ENCODE measurements around the gene USF3. TPM values are rescaled to one million over a fixed set of nuclear protein-coding genes. Genes with fewer than 3 reads are reported as not detected.

USF3 gene
- total RNA-seq, 6 donors from 2014 or later = 9.3 to 30.6 (median 18.5) TPM

GRCh38 chr3:113730550-113730949, 34.1 kb upstream of the USF3 start:
- Histone ChIP-seq H3K27ac (no peak overlapping the region), H3K4me1 (peaks cover 0 to 5% (median 0%) of the 10 kb centered on the region in 4 donors), H3K9me3 (no peaks in the 10 kb centered on the region), H3K36me3 (peaks cover 0 to 4% (median 0%) of the 10 kb centered on the region in 4 donors), H3K27me3 (no peaks in the 10 kb centered on the region), H3K4me3 (no peak overlapping the region)
- DNase-seq = no peak
- WGBS, 2 donors = 97 to 100% methylated on average over 1 of the region's 1 CpG
- no peak for TF ChIP-seq EP300 (IDR thresholded peaks at IDR 0.05)
- ATAC-seq (ENCODE audit: low FRiP score in 2 of 2) = no peak

DNA sequence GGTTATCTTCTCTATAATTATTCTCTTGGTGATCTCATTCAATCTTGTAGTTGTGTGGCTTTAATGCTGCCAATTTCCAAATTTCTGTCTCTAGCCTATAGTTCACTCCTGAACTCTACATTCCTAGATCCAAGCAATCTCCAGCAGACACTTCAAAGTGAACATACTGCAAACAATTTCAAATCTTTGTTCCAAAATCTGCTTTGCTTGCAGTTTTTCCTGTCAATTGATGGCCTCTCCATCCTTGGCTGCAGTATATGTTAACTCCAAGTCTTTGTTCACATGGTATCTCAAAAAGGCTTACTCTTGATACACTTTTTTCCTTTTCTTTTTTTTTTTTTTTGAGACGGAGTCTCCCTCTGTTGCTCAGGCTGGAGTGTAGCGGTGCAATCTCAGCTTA, 32.2 kb upstream of the USF3 start:
- WGBS, 2 donors = 95 to 97% methylated on average over 2 of the region's 2 CpGs
- Histone ChIP-seq H3K27ac (no peak overlapping the region), H3K9me3 (no peaks in the 10 kb centered on the region), H3K36me3 (peaks cover 0 to 5% (median 0%) of the 10 kb centered on the region in 4 donors), H3K4me3 (no peak overlapping the region), H3K4me1 (peaks cover 0 to 5% (median 0%) of the 10 kb centered on the region in 4 donors), H3K27me3 (no peaks in the 10 kb centered on the region)
- TF ChIP-seq EP300 (IDR thresholded peaks at IDR 0.05) (no peak), POLR2A (IDR thresholded peaks at IDR 0.05) (no peak), POLR2AphosphoS5 (IDR thresholded peaks at IDR 0.05) (no peak)
- TF ChIP-seq, protein P1, sequence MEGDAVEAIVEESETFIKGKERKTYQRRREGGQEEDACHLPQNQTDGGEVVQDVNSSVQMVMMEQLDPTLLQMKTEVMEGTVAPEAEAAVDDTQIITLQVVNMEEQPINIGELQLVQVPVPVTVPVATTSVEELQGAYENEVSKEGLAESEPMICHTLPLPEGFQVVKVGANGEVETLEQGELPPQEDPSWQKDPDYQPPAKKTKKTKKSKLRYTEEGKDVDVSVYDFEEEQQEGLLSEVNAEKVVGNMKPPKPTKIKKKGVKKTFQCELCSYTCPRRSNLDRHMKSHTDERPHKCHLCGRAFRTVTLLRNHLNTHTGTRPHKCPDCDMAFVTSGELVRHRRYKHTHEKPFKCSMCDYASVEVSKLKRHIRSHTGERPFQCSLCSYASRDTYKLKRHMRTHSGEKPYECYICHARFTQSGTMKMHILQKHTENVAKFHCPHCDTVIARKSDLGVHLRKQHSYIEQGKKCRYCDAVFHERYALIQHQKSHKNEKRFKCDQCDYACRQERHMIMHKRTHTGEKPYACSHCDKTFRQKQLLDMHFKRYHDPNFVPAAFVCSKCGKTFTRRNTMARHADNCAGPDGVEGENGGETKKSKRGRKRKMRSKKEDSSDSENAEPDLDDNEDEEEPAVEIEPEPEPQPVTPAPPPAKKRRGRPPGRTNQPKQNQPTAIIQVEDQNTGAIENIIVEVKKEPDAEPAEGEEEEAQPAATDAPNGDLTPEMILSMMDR (IDR thresholded peaks at IDR 0.05) = no peak
- DNase-seq (no peak), ATAC-seq (ENCODE audit: low FRiP score in 2 of 2) (no peak)

GRCh38 chr3:113721636-113722035, 25.2 kb upstream of the USF3 start:
- Histone ChIP-seq H3K36me3 (peaks cover 0 to 42% (median 10%) of the 10 kb centered on the region in 4 donors), H3K27me3 (no peaks in the 10 kb centered on the region), H3K4me1 (peaks cover 0 to 9% (median 1%) of the 10 kb centered on the region in 4 donors), H3K4me3 (no peak overlapping the region), H3K27ac (no peak overlapping the region), H3K9me3 (no peaks in the 10 kb centered on the region)
- TF ChIP-seq, protein P1 (IDR thresholded peaks at IDR 0.05) = no peak
- TF ChIP-seq POLR2AphosphoS5 (IDR thresholded peaks at IDR 0.05) = no peak
- TF ChIP-seq EP300 (IDR thresholded peaks at IDR 0.05) = no peak
- no peak for TF ChIP-seq POLR2A (IDR thresholded peaks at IDR 0.05)
- DNase-seq (no peak), ATAC-seq (ENCODE audit: low FRiP score in 2 of 2) (no peak)
- WGBS, 2 donors = 69 to 74% methylated on average over 3 of the region's 3 CpGs

DNA sequence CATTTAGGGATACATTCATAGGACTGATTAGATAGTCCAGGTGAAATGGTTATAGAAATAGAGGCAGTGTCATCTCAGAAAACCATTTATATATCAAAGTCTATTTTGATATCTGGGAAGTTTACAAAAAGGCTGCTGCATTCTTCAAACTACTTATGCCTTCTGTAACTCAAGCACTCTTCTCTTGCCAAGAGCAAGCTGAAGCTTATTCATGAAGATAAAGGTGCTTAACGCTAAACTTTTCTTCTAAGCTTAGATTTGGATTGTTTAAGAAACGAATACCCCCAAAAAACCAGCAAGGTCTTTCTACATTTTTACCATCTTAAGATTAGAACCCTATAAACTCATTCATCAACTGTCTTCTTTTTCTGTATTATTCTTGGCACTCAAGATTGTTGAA, 23.3 kb upstream of the USF3 start:
- ATAC-seq (ENCODE audit: low FRiP score in 2 of 2) = no peak

DNA sequence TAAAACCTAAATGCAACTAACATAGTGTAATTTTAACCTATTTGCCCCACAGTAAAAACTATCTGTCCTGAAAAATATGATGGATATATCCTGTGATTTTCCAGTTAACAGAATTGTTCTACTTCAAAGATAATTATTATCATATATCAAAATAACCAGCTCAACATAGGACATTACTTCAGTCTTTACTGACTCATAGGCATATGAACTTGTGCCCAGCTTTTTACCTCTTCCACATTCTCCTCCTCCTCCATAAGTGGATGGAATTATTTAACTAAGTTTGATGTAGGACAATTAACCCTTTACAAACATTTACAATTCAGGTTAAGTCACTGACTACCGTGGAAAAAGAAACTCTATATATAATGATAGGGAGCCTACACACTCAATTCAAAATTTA, 22.9 kb upstream of the USF3 start:
- H3K4me3 ChIP-seq = no peak overlapping the region
- no peak for ATAC-seq (ENCODE audit: low FRiP score in 2 of 2)
- H3K36me3 ChIP-seq = peaks cover 0 to 42% (median 10%) of the 10 kb centered on the region in 4 donors
- H3K4me1 ChIP-seq = peaks cover 0 to 8% (median 1%) of the 10 kb centered on the region in 4 donors
- no peak for DNase-seq
- no peaks in the 10 kb centered on the region for H3K9me3 ChIP-seq
- no peak overlapping the region for H3K27ac ChIP-seq
- TF ChIP-seq POLR2A (IDR thresholded peaks at IDR 0.05) (no peak), POLR2AphosphoS5 (IDR thresholded peaks at IDR 0.05) (no peak), EP300 (IDR thresholded peaks at IDR 0.05) (no peak)
- TF ChIP-seq, protein P1 (IDR thresholded peaks at IDR 0.05) = no peak
- WGBS, 2 donors = 73 to 79% methylated on average over 1 of the region's 1 CpG
- no peaks in the 10 kb centered on the region for H3K27me3 ChIP-seq

More for the DNA sequence above, 23.3 kb upstream of the USF3 start:
- no peaks in the 10 kb centered on the region for H3K9me3 ChIP-seq
- TF ChIP-seq, protein P1 (IDR thresholded peaks at IDR 0.05) = no peak
- TF ChIP-seq POLR2AphosphoS5 (IDR thresholded peaks at IDR 0.05) (no peak), EP300 (IDR thresholded peaks at IDR 0.05) (no peak), POLR2A (IDR thresholded peaks at IDR 0.05) (no peak)
- no peak overlapping the region for H3K4me3 ChIP-seq
- H3K4me1 ChIP-seq = peaks cover 0 to 8% (median 1%) of the 10 kb centered on the region in 4 donors
- no peak overlapping the region for H3K27ac ChIP-seq
- no peak for DNase-seq
- no peaks in the 10 kb centered on the region for H3K27me3 ChIP-seq
- H3K36me3 ChIP-seq = peaks cover 0 to 42% (median 10%) of the 10 kb centered on the region in 4 donors
- 69 to 84% methylated on average over 2 of the region's 2 CpGs for WGBS, 2 donors

Data from upper lobe of left lung (tissue), 6 donors.